Activated T-cell treated with anti-CD3 and anti-CD28 coated beads, Interleukin-2, amount 50 U/mL, for 24 hours (primary cell): ENCODE data around the gene SPTA1.
"Not testable (repeated sequence)": the region's sequence is repeated elsewhere in the genome, so short reads cannot be mapped to it uniquely, and the experiment has no call there.

Experiments
- DNase-seq: peaks from one replicate; pipeline ENCODE4 v3.0.0-alpha.2; 2020
- H3K27ac Mint-ChIP-seq: 2 replicates; pipeline ENCODE4 v1.8.0; 2020; ENCODE audit warnings: mild to moderate bottlenecking, mixed read lengths
- H3K27me3 Mint-ChIP-seq: 2 replicates; pipeline ENCODE4 v1.8.0; 2020; ENCODE audit warnings: mixed read lengths
- H3K36me3 Mint-ChIP-seq: 2 replicates; pipeline ENCODE4 v1.8.0; 2020; ENCODE audit warnings: low read depth, mixed read lengths
- H3K4me1 Mint-ChIP-seq: 2 replicates; pipeline ENCODE4 v1.8.0; 2020; ENCODE audit warnings: low read depth, mixed read lengths
- H3K4me3 Mint-ChIP-seq: 2 replicates; pipeline ENCODE4 v1.8.0; 2020; ENCODE audit warnings: mild to moderate bottlenecking, moderate library complexity, mixed read lengths
- H3K9me3 Mint-ChIP-seq: 2 replicates; pipeline ENCODE4 v1.8.0; 2020; ENCODE audit warnings: mixed read lengths

SPTA1 gene

GRCh38 chr1:158694596-158694995 is 8.1 kb upstream of the SPTA1 start:
- H3K9me3 Mint-ChIP-seq: peaks cover 3% of the 10 kb centered on the region
- no peaks in the 10 kb centered on the region for H3K4me1 Mint-ChIP-seq
- H3K27ac Mint-ChIP-seq: no peak overlapping the region
- no peaks in the 10 kb centered on the region for H3K36me3 Mint-ChIP-seq
- H3K4me3 Mint-ChIP-seq: no peak overlapping the region
- H3K27me3 Mint-ChIP-seq: peaks cover 8% of the 10 kb centered on the region
- no peak for DNase-seq

GRCh38 chr1:158692356-158692755 is 5.8 kb upstream of the SPTA1 start:
- Mint-ChIP-seq H3K4me3 (no peak overlapping the region), H3K36me3 (no peaks in the 10 kb centered on the region), H3K4me1 (no peaks in the 10 kb centered on the region), H3K27ac (no peak overlapping the region), H3K27me3 (peaks cover 16% of the 10 kb centered on the region), H3K9me3 (peaks cover 3% of the 10 kb centered on the region)
- DNase-seq: no peak

GRCh38 chr1:158691907-158692306 is 5.4 kb upstream of the SPTA1 start:
- H3K27me3 Mint-ChIP-seq: peaks cover 21% of the 10 kb centered on the region
- no peaks in the 10 kb centered on the region for H3K36me3 Mint-ChIP-seq
- no peaks in the 10 kb centered on the region for H3K4me1 Mint-ChIP-seq
- no peak overlapping the region for H3K4me3 Mint-ChIP-seq
- no peak overlapping the region for H3K27ac Mint-ChIP-seq
- H3K9me3 Mint-ChIP-seq: peaks cover 3% of the 10 kb centered on the region
- no peak for DNase-seq

- not testable (repeated sequence) for H3K4me3 Mint-ChIP-seq, H3K4me1 Mint-ChIP-seq, DNase-seq, H3K27ac Mint-ChIP-seq, H3K9me3 Mint-ChIP-seq, H3K36me3 Mint-ChIP-seq
- peaks cover 25% of the 10 kb centered on the region for H3K27me3 Mint-ChIP-seq
These were observed 4.6 kb upstream of the SPTA1 start for GRCh38 chr1:158691149-158691548.

- Mint-ChIP-seq H3K27me3 (peaks cover 25% of the 10 kb centered on the region), H3K9me3 (peaks cover 3% of the 10 kb centered on the region), H3K4me3 (no peak overlapping the region), H3K4me1 (peaks cover 3% of the 10 kb centered on the region), H3K27ac (no peak overlapping the region), H3K36me3 (no peaks in the 10 kb centered on the region)
- no peak for DNase-seq
These were observed 3.4 kb upstream of the SPTA1 start for GRCh38 chr1:158689875-158690274.

- DNase-seq: no peak
- Mint-ChIP-seq H3K4me3 (no peak overlapping the region), H3K27me3 (peaks cover 29% of the 10 kb centered on the region), H3K4me1 (peaks cover 3% of the 10 kb centered on the region), H3K27ac (no peak overlapping the region), H3K9me3 (peaks cover 3% of the 10 kb centered on the region), H3K36me3 (no peaks in the 10 kb centered on the region)
These were observed 2.6 kb upstream of the SPTA1 start for GRCh38 chr1:158689110-158689509.

- not testable (repeated sequence) for H3K9me3 Mint-ChIP-seq, H3K36me3 Mint-ChIP-seq, H3K4me1 Mint-ChIP-seq, DNase-seq, H3K27ac Mint-ChIP-seq, H3K4me3 Mint-ChIP-seq
- H3K27me3 Mint-ChIP-seq: peaks cover 36% of the 10 kb centered on the region
These were observed 1.8 kb upstream of the SPTA1 start for GRCh38 chr1:158688343-158688742.

- peaks cover 3% of the 10 kb centered on the region for H3K9me3 Mint-ChIP-seq
- H3K4me3 Mint-ChIP-seq: no peak overlapping the region
- DNase-seq: no peak
- no peaks in the 10 kb centered on the region for H3K36me3 Mint-ChIP-seq
- peaks cover 3% of the 10 kb centered on the region for H3K4me1 Mint-ChIP-seq
- H3K27ac Mint-ChIP-seq: no peak overlapping the region
- peaks cover 45% of the 10 kb centered on the region for H3K27me3 Mint-ChIP-seq
These were observed 522 bp upstream of the SPTA1 start for GRCh38 chr1:158687037-158687436.

- no peak for DNase-seq
- Mint-ChIP-seq H3K9me3 (no peaks in the 10 kb centered on the region), H3K4me3 (no peak overlapping the region), H3K27me3 (peaks cover 45% of the 10 kb centered on the region), H3K27ac (no peak overlapping the region), H3K4me1 (peaks cover 3% of the 10 kb centered on the region), H3K36me3 (no peaks in the 10 kb centered on the region)
These were observed 1.4 kb downstream of the SPTA1 start for GRCh38 chr1:158685085-158685484.

GRCh38 chr1:158681606-158682005 is 4.9 kb downstream of the SPTA1 start:
- H3K9me3 Mint-ChIP-seq: no peaks in the 10 kb centered on the region
- no peaks in the 10 kb centered on the region for H3K36me3 Mint-ChIP-seq
- peaks cover 36% of the 10 kb centered on the region for H3K27me3 Mint-ChIP-seq

GRCh38 chr1:158679289-158679688 is 7.2 kb downstream of the SPTA1 start:
- no peak overlapping the region for H3K4me3 Mint-ChIP-seq
- DNase-seq: no peak
- peaks cover 4% of the 10 kb centered on the region for H3K4me1 Mint-ChIP-seq
- no peaks in the 10 kb centered on the region for H3K9me3 Mint-ChIP-seq
- H3K27ac Mint-ChIP-seq: no peak overlapping the region
- peaks cover 33% of the 10 kb centered on the region for H3K27me3 Mint-ChIP-seq
- no peaks in the 10 kb centered on the region for H3K36me3 Mint-ChIP-seq

More at GRCh38 chr1:158681606-158682005, 4.9 kb downstream of the SPTA1 start:
- no peak overlapping the region for H3K27ac Mint-ChIP-seq
- peaks cover 3% of the 10 kb centered on the region for H3K4me1 Mint-ChIP-seq
- no peak for DNase-seq
- no peak overlapping the region for H3K4me3 Mint-ChIP-seq

GRCh38 chr1:158675563-158676323 is 10.8 kb downstream of the SPTA1 start:
- Mint-ChIP-seq H3K9me3 (no peaks in the 10 kb centered on the region), H3K4me1 (peaks cover 4% of the 10 kb centered on the region), H3K27ac (no peak overlapping the region), H3K4me3 (no peak overlapping the region), H3K36me3 (no peaks in the 10 kb centered on the region), H3K27me3 (peaks cover 19% of the 10 kb centered on the region)
- no peak for DNase-seq

- Mint-ChIP-seq H3K9me3 (no peaks in the 10 kb centered on the region), H3K27me3 (peaks cover 19% of the 10 kb centered on the region), H3K4me3 (no peak overlapping the region), H3K36me3 (no peaks in the 10 kb centered on the region), H3K4me1 (peaks cover 4% of the 10 kb centered on the region), H3K27ac (no peak overlapping the region)
- DNase-seq: no peak
These were observed 12.2 kb downstream of the SPTA1 start for GRCh38 chr1:158674302-158674701.

- H3K27me3 Mint-ChIP-seq: peaks cover 7% of the 10 kb centered on the region
- no peak for DNase-seq
- H3K9me3 Mint-ChIP-seq: no peaks in the 10 kb centered on the region
- no peaks in the 10 kb centered on the region for H3K36me3 Mint-ChIP-seq
- no peak overlapping the region for H3K4me3 Mint-ChIP-seq
- H3K27ac Mint-ChIP-seq: no peak overlapping the region
- no peaks in the 10 kb centered on the region for H3K4me1 Mint-ChIP-seq
These were observed 20.5 kb downstream of the SPTA1 start for GRCh38 chr1:158666037-158666436.

- H3K9me3 Mint-ChIP-seq: no peaks in the 10 kb centered on the region
- no peak overlapping the region for H3K27ac Mint-ChIP-seq
- peaks cover 9% of the 10 kb centered on the region for H3K4me1 Mint-ChIP-seq
- DNase-seq: no peak
- no peak overlapping the region for H3K4me3 Mint-ChIP-seq
- no peaks in the 10 kb centered on the region for H3K36me3 Mint-ChIP-seq
- H3K27me3 Mint-ChIP-seq: peaks cover 8% of the 10 kb centered on the region
These were observed 31.9 kb downstream of the SPTA1 start for GRCh38 chr1:158654571-158654970.

GRCh38 chr1:158654086-158654485 is 32.4 kb downstream of the SPTA1 start:
- Mint-ChIP-seq H3K9me3 (no peaks in the 10 kb centered on the region), H3K4me1 (peaks cover 9% of the 10 kb centered on the region), H3K4me3 (no peak overlapping the region), H3K27ac (no peak overlapping the region), H3K27me3 (peaks cover 8% of the 10 kb centered on the region), H3K36me3 (no peaks in the 10 kb centered on the region)
- DNase-seq: no peak
